Left lobe of liver (tissue), 2 donors: ENCODE results near the gene ZNF723. TPM values are rescaled to one million over a fixed set of nuclear protein-coding genes. Genes with fewer than 3 reads are reported as not detected.
"Not testable (repeated sequence)": the region's sequence is repeated elsewhere in the genome, so short reads cannot be mapped to it uniquely, and the experiment has no call there.

Experiments
- ATAC-seq: fragments of 200-7000 bp; cut with Tn5 transposase; one replicate; pipeline ENCODE4 v1.9.1; 2020; ENCODE audit warnings: mild to moderate bottlenecking, moderate library complexity
- DNase-seq: peaks from one replicate; pipeline ENCODE4 v3.0.0-alpha.2; 2020; ENCODE audit warnings: low spot score
- total RNA-seq: library from RNA; stranded (reverse); gene quantifications from one replicate; pipeline ENCODE4 v1.2.1, GENCODE V29; 2021
- donor health status: DM: no; HTN: no; CAD: no; lungs with moderate emphysema.
- donor health status: DM: no; HTN: yes; CAD: no.

ZNF723 gene
- total RNA-seq, result not detected

GRCh38 chr19:22832031-22832762, at the start of gene ZNF723:
TSS of gene ZNF723 (plus strand) at chr19:22832291. CDS start at chr19:22832380, 89 bp downstream.
- no peak for ATAC-seq
- DNase-seq, result no peak

- DNase-seq (peak; percentile 48), ATAC-seq (peak; percentile 48)
Measured at GRCh38 chr19:22783651-22784410, 48.3 kb upstream of the ZNF723 start, which contains the start of gene ZNF99. TSS of gene ZNF99 (minus strand) at chr19:22784151. CDS start at chr19:22784016, 135 bp downstream.

GRCh38 chr19:22792863-22793262, 39.2 kb upstream of the ZNF723 start:
- not testable (repeated sequence) for DNase-seq, ATAC-seq

GRCh38 chr19:22797040-22797439, 35.1 kb upstream of the ZNF723 start:
- no peak for ATAC-seq
- DNase-seq, result no peak

DNA sequence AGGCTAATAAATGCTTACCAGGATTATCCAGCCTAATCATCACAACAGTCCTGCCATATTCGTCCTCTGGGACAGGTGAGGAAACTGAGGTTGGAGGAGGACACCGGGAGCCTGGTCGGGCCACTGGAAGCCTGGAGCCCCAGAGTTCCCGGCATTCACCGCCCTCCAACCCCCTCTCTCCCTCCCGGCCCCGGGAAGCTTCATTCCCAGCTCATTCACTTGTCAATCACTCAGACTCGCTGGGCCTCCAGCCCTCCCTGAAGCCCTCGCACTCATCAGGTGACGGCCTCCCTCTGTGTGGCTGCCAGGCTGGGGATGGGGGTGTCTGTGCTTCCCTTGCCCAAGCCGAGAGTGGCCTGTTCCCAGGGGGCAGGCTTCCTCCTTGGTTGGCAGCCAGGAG, 25.7 kb upstream of the ZNF723 start:
- no peak for DNase-seq

GRCh38 chr19:22807061-22807835, 24.8 kb upstream of the ZNF723 start:
- no peak for ATAC-seq
- no peak for DNase-seq

More for the DNA sequence above, 25.7 kb upstream of the ZNF723 start:
- ATAC-seq, result no peak

- no peak for DNase-seq
- ATAC-seq, result no peak
Measured at GRCh38 chr19:22814124-22814523, 18.0 kb upstream of the ZNF723 start.

GRCh38 chr19:22831211-22831610, 880 bp upstream of the ZNF723 start:
- no peak for DNase-seq
- ATAC-seq, result no peak

DNA sequence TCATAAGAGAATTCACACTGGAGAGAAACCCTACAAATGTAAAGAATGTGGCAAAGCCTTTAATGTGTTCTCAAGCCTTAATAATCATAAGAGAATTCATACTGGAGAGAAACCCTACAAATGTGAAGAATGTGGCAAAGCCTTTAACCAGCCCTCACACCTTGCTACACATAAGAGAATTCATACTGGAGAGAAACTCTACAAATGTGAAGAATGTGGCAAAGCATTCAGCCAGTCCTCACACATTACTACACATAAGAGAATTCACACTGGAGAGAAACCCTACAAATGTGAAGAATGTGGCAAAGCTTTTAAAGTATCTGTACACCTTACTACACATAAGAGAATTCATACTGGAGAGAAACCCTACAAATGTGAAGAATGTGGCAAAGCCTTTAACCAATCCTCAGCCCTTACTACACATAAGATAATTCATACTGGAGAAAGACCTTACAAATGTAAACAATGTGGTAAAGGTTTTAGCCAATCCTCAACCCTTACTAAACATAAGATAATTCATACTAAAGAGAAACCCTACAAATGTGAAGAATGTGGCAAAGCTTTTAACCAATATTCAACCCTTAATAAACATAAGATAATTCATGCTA, 25.7 kb downstream of the ZNF723 start:
- ATAC-seq, DNase-seq: not testable (repeated sequence)

DNA sequence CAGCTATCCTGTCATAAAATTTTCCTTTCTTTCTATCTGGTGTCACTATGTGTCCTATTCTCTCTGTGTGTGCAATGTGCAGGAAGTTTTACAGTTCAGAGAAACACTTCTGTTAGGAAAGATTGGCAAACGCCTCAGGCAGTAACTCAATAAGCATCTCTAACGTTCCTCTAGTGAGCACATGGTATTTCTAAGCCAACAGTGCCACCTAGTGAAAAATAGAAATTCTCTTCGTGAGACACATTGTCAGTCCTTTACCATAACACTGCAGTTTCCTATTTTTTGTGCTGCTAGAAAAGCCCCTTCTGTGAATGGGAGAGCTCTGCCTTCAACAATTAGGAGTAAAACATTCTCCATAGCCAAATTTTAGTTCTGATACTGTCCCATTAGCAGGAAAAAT, 50.7 kb downstream of the ZNF723 start:
- ATAC-seq, result peak; percentile 81
- DNase-seq, result no peak

- no peak for DNase-seq
- ATAC-seq, result no peak
Measured at GRCh38 chr19:22893855-22894270, 61.8 kb downstream of the ZNF723 start.

DNA sequence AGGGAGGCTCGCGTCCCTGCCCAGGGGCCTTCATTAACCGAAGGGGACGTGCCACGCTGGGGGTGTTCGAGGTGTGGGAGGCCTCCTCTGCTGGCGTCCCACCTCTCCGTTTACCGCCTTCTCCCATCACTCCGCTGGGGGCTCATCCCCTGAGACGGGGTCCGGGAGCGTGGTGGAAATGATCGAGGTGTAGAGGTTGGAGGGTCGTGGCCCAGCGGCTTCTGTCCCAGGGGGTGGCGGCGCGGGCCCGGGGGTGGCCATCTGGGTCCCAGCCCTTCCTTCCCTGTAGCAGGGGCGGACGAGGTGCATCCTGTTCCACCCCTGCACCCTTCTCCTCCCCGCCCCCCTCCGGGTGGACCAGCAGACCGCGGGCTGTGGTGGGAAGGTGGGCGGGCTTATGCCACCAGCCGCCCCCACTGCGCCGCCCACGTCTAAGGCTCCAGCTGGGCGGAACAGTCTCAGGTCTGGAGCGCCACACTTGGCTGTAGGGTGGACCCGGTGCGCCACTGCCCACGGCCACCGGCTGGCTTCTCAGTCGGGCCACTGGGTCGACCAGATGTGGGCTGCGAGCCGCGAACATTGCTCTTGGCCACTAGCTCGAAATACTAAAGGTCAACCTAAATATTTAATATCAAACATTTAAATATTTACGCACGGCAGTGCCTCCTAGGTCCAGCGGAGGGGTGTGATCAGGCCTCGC, 69.5 kb downstream of the ZNF723 start:
- no peak for ATAC-seq
- no peak for DNase-seq

Other genes with a start within 250 kb of the ZNF723 start
- gene ZNF492, start 198.0 kb upstream of the ZNF723 start, total RNA-seq, result not detected
- not detected for gene ZNF99, start 48.1 kb upstream of the ZNF723 start, total RNA-seq
- gene ZNF728, start 170.9 kb downstream of the ZNF723 start, total RNA-seq, result not detected